Right ventricle myocardium superior (tissue), 1 donor: Measurements from ENCODE around the gene CLIC1. TPM values are rescaled to one million over a fixed set of nuclear protein-coding genes. Genes with fewer than 3 reads are reported as not detected.
A peak's percentile ranks its signal among the peaks of the same experiment; 100 is the strongest.

Source experiments
- ATAC-seq: fragments of 200-7000 bp; cut with Tn5 transposase; one replicate; pipeline ENCODE4 v1.9.1; 2020; ENCODE audit warnings: mild to moderate bottlenecking; ENCODE audit not compliant: poor library complexity
- DNase-seq: peaks from one replicate; pipeline ENCODE4 v3.0.0-alpha.2; 2020
- intact Hi-C: fragments of 100-400 bp; cut with DNase I; formaldehyde crosslinking; loops from one replicate; pipeline ENCODE4 v1.11.2; 2022
- total RNA-seq: library from RNA; stranded (reverse); fragmentation: NEBNext Ultra II Directional; extraction: Animal tissue kit (Norgen Biotek cat#: 25700); gene quantifications from one replicate; pipeline ENCODE4 v1.2.1, GENCODE V29; 2021
- donor health status: DM: no; HTN: yes; CAD: no; lungs with severe emphysema.

CLIC1 gene
- total RNA-seq, 1 donor from 2014 or later = 86.8 TPM

DNA sequence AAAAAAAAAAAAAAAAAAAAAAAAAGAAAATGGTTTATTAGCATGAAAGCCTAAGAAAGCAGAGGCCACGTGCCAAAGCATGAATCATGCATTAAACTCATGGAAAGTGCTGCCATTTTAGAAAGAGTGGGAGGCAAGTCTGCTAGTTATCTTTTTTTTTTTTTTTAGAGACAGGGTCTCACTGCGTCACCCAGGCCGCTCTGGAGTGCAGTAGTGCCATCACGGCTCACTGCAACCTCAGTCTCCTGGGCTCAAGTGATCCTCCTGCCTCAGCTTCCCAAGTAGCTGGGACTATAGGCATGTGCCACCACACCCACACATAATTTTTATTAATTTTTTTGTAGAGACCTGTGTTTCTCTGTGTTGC lies 35.6 kb upstream of the CLIC1 start:
- intact Hi-C loops = loop anchor here (5.0 to 10.0 kb wide), 2 partner anchors 60 to 87 kb away; partner anchors contain the start of gene LY6G5C
- no peak for DNase-seq
- ATAC-seq = no peak

DNA sequence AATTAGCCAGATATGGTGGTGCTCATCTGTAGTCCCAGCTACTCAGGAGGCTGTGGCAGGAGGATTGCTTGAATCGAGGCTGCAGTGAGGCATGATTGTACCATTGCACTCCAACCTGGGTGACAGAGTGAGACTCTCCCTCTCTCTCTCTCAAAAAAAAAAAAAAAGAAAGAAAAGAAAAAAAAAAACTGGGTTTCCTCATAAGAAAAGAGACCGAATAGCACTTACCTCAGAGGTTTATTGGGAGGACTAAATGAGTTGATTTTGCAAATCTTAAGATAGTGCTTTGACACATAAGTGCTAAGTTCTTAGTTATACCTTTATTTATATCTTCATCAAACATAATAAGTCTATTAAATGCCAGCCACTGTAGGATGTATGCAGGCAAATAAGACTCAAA lies 34.5 kb upstream of the CLIC1 start:
- intact Hi-C loops = loop anchor here (5.0 to 10.0 kb wide), 2 partner anchors 61 to 86 kb away; partner anchors contain the start of gene LY6G5C
- ATAC-seq (no peak), DNase-seq (no peak)

DNA sequence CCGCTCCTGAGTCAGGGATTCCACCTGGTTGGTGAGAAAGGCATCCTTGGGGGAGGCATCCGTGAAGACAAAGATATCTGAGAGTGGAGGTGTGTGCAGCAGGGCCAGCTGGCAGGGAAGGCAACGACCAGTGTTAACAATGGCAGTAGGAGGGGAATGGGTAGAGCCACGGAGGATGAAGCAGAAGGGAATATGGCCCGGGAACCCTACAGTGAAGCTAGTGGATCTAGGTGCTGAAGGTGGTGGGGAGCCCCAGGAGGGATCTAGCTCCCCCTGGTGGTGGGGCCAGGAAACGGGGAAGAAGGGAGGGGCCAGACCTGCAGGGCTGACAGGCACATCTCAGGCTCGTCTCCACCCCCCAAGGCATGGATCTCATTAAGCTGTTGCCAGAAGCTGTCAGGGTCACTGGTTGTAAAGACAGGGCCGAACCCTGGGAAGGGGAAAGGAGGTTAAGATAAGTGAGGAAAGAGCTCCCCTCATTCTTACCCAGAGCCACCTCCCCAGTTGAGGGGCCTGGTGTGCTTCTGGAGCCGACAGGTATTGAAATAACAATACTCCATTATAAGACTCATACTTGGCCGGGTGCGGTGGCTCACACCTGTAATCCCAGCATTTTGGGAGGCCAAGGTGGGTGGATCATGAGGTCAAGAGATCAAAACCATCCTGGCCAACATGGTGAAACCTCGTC lies 33.5 kb upstream of the CLIC1 start:
- DNase-seq (peak; percentile 84), ATAC-seq (peak; percentile 67)
- intact Hi-C loops = loop anchor here (5.0 to 10.0 kb wide), 2 partner anchors 62 to 85 kb away; partner anchors contain the start of gene LY6G5C

DNA sequence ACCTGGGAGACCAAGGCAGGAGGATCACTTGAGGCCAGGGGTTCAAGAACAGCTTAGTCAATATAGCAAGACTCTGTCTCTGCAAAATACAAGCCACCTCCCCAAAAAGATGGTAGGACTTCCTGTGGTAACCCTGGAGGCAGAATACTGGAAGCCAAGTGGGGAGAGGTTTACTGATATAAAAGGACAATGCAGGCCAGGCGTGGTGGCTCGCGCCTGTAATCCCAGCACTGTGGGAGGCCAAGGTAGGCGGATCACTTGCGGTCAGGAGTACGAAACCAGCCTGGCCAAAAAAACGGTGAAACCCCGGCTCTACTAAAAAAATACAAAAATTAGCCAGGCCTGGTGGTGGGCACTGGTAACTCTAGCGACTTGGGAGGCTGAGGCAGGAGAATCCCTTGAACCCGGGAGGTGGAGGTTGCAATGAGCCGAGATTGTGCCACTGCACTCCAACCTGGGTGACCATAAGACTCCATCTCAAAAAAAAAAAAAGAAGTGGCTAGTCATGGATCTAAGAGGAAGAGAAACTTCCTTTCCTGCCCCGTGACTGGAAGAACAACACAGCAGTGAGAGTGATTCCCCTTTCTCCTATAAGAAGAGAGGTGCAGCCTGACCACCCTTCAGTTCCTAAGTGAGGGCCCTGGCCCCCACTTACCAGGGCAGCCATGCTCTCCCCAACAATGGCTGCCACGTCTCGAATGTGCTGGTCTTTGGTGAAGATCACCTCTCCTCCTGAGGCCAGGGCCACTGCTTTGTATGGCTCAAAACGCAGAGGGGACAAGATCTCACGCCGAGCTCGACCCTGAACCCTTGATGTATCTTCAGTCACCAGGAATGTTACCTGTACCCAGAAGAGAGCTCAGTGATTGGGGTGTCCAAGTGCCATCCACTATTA lies 32.3 kb upstream of the CLIC1 start:
- ATAC-seq (peak; percentile 25), DNase-seq (no peak)
- intact Hi-C loops = no loop called here

DNA sequence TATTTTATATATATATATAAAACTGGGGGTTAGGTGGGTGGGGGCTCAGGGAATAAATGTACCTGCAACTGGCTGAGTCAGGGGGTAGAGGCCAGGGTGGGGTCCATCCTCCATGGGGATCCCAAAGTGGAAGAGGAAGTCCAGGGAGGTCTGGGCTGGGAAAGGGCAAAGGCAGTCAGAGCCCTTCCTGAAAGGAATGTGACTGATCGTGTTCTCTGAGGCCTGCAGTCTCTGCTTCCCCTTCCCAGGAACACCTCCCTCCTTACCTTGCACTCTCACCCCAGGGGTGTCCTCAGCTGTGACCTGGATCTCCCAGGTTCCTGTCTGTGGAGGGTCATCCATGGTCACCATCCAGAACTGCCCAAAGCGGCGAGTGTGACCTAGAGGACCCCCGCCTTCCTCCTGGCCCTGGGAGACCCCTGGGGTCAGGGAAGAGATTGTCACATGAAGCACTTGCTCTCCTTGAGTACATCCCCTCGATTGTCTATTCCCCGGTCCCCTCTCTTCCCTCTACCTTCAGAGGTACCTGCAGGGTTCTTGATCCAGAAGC lies 30.8 kb upstream of the CLIC1 start:
- intact Hi-C loops = no loop called here
- no peak for DNase-seq

DNA sequence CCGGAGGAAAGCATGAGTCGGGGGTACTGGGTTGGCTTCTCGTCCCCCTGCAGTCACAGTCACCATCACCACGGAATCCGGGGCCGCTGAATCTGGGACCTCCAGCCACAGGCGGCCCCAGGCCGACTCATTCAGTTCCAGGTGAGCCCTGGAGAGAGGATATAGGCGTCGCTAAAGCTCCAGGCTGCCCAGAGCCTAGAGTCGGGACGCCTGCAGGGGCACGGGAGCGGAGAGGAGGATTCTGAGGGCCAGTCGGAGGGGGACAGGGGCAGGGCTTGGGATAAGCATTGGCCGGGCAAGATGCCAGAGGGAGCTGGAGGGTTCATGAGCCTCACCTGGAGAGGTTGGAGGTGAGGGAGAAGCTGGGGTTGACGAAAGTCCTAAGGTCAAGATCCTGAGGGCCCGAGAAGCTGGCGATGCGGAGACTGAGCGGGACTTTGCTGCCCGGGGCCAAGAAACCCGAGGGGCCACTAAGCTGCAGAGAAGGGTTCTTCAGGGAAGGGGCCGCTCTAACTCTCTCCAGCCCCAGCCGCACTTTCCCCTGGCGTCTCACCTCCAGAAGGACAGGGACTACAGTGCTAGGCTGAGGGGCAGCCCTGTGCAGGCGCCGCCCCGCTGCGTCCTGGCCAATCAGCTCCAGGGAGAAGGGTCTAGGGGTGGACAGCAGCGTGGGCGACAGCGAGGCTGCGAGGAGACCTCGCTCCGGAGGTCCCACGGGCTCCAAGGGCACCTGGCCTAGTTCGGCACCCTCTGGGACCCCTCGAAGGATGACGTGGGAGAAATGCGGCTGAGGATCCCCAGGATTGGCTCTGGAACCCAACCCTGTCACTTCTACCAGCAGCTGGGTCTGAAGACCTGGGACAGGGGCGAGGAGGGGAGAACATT lies 29.8 kb upstream of the CLIC1 start:
- DNase-seq (no peak), ATAC-seq (peak; percentile 51)
- intact Hi-C loops = no loop called here

More for the DNA sequence above, 30.8 kb upstream of the CLIC1 start:
- no peak for ATAC-seq

DNA sequence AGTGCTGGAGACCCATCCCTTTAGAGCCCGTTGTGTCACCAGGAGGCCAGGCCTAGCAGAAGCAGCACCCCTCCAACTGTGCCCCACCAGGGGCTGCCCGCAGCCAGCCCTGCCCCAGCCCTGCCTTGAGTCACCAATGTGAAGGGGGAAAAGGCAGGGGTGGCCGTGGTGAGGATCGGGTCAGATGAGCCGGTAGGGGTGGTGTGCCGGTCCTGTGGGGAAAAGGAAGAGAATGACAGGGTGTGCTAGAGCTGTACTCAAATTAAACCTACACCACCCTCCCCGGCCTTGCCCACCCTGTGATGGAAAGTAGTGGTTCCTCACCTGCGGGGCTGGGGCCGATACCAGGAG lies 29.2 kb upstream of the CLIC1 start:
- no peak for ATAC-seq
- intact Hi-C loops = no loop called here
- no peak for DNase-seq

DNA sequence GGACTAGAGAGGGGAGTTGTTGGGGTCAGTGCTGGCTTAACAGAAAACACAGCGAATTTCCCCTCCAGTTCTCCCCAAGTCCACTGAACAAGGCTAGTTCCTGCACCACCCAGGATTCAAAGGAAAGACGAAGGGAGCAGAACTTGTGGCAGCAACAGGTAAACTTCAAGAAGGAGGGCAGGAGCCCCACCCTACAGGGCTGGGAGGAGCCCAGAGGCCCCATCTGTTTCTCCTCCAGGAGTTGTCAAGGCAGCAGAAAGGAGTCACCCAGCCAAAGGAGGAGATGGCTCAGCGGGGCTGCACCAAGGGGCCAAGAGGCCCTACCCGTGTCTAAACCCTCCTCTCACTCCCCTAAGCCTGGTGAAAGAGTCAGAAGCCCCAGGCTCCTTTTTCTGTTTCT lies 27.9 kb upstream of the CLIC1 start:
- intact Hi-C loops = no loop called here
- ATAC-seq = no peak
- no peak for DNase-seq

DNA sequence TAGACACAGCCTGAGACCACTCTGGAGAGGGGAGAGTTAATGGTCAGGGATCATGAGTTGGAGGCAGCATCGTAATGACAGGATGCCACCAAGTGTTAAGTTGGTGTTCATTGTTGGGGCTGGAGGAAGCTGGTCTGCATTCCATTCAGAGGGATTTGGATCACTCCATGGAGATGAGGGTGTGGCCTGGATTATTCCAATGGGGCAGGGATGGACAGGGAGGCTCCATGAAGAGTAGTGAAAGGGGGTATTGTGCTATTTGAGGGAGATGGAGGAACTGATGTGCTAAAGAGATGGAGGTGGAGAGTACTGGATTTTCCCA lies 27.2 kb upstream of the CLIC1 start:
- intact Hi-C loops = no loop called here
- ATAC-seq = no peak
- DNase-seq = no peak

DNA sequence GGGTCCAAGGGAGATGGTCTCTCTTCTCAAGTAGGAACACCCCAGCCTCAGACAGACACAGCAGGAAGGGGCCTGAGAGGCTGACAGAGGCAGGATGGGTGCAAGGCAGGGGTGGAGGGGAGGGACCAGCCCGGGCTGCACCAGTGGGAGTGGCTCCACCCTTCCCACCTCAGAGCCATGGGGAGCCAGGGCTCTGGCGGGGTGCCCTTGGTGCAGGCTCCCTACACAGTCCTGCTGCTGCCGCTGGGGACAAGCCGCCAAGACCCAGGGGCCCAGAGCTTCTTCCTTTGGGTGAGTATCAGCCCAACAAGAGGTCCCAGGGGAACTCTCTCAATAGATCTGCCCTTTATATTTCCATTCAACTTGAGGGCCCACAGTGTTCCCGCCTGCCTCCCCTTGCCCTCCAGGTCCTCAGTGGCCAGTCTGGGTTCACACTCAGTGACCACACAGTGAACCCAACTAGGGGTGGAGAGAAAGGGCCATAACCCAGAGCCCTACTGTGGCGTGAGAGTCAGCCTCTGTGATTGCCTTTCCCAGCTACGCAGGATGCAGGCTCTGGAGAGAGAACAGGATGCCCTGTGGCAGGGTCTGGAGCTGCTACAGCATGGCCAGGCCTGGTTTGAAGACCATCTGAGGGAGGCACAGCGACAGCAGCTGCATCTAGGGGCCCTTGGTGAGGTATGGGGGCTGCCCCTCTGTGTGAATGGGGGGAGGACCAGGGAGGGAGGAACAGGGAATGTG lies 26.7 kb upstream of the CLIC1 start:
- intact Hi-C loops = no loop called here
- ATAC-seq (no peak), DNase-seq (no peak)

DNA sequence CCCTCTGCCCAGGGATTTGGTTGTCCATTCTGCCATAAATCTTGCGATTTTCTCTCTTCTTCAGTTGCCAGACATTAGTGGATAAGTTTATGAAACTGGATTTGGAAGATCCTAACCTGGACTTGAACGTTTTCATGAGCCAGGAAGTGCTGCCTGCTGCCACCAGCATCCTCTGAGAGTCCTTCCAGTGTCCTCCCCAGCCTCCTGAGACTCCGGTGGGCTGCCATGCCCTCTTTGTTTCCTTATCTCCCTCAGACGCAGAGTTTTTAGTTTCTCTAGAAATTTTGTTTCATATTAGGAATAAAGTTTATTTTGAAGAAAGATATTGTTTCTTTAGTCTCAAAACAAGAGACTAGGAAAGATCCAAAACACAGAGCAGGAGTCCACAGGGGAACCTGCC lies 26.0 kb upstream of the CLIC1 start, which contains the start of gene SAPCD1:
Gene SAPCD1, plus strand, starts transcription at position 301 of the 400 bp plus-strand sequence. CDS start 399 bp downstream, outside the sequence.
- intact Hi-C loops = no loop called here
- no peak for DNase-seq
- ATAC-seq = no peak

DNA sequence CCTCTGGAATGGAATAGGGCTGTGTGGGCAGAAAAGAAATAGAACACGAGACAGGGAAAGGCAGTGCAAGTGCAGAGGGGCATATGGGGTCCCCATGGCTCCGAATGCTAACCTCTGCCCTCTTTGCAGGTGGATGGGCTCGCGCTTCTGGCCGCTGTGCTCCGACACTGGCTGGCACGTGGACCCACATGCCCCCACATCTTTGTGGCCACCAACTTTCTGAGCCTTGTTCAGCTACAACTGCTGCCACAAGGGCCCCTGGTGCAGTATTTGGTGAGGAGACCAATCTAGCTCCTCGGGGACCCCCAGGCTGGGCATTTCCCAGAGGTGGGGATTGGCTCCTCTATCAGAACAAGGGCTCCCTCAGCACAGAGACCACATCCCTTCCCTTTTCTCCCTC lies 25.0 kb upstream of the CLIC1 start:
- no peak for ATAC-seq
- intact Hi-C loops = no loop called here
- DNase-seq = no peak

DNA sequence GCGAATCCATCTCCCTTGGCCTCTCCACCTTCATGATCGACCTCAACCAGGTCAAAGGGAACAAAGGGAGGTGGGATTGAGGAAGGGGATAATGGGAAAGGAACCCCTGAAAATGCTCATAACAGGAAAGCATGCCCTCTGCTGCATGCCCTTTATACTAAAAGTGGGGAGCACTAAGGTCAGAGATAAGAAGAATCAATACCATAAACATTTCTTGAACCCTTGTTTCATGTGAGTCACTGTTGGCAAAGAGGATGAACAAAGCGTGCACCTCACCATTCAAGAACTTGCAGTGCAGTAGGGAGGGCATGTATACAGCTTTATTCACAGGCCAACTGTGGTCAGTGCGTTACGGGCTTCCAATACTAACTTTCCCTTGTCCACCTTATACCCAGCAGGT lies 24.5 kb upstream of the CLIC1 start:
- no peak for ATAC-seq
- intact Hi-C loops = no loop called here

DNA sequence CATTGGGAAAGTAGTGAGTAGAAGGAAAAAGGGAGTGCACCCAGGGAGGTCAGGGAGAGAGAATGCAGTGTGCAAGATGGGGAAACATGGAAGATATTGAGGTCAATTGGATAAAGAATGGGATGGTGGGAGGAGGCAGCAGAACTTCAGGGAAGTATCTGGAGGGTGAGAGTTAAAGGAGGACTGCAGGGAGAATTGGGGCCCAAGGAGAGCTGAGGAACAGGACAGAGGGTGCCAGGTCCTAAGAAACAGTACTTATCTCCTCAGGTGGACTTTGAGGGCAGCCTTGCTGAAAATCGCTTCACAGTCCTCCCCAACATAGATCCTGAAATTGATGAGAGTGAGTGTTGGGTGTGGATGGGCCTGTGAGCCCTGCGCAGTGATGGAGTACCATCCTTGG lies 22.0 kb upstream of the CLIC1 start:
- no peak for DNase-seq
- no peak for ATAC-seq
- intact Hi-C loops = no loop called here

More for the DNA sequence above, 24.5 kb upstream of the CLIC1 start:
- no peak for DNase-seq

DNA sequence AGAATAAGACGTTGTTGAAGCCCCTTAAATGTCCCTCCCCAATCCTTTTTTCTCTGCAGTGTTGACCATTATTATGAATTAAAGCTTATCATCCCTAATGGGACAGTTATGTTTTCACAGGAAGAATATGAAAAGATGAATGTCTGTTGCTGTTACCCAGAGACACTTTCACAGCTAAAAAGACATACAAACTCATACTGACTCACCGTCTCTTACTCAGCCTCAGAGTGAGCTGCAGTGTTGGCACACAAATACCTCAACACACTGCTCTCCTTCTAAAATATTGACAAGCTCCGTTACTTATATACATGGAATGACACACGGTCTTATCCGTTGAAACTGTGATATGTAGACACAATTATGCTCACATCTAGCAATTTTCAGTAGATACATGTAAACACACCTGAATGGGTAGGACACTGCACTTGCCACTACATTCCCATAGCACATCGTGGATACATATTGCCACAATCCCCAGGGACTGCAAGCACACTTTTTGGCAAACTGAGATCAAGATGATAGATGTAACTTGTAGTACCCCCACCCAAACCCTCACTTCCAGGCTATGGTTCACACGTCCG lies 16.5 kb upstream of the CLIC1 start:
- DNase-seq = no peak
- no peak for ATAC-seq
- intact Hi-C loops = no loop called here

DNA sequence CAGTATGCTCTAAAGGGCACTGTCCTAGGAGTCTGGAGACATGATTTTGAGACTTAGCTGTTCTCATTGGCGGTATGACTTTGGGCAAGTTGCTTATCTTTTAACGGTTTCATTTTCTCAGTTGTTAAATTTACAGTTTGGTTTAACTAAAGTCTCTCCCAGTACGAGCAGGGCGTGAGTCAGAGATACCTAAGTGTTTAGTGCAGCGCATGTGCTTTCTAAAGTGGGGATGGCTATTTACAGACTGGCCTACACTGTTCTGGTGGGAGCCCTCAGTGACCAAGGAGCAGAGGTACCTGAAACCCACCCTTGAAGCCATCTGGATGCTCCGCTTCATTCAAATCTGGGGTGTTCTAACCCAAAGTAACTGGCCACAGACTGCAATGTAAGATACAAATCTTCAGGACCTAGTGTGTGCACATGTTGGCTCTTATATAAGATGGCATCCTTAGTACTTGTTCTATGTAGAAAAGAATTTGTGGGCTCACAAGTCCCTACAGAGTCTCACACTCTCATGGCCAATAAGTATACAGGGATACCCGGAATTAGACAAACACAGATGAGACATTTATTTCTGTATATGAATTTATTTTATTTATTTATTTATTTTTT lies 14.2 kb upstream of the CLIC1 start:
- DNase-seq (no peak), ATAC-seq (no peak)
- intact Hi-C loops = no loop called here

DNA sequence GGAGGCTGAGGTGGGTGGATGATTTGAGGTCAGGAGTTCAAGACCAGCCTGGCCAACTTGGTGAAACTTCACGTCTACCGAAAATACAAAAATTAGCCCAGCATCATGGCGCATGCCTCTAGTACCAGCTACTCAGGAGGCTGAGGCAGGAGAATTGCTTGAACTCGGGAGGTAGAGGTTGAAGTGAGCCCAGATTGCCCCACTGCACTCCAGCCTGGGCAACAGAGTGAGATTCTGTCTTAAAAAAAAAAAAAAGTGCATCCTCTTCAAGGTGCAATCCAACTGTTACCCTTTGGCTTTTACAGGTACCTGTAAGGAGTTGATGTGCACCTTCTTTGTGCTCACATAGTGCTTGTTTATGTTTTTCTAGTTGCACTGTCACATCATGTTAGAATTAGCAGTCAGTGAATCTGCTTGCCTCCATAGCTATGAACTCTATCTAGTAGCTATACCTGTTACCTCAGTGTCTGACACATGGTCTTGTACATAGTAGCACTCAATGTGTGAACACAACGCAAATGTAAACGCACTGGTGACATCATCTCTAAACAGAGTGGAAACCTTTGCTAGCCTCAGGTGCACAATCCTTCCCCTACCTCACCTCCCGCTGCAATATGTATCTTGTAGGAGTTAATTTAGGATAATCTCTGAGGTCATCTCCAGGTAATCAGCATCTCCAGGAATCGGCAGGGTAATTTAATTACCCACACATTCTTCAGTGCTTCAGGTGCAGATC lies 13.1 kb upstream of the CLIC1 start:
- intact Hi-C loops = no loop called here
- no peak for DNase-seq
- no peak for ATAC-seq
